HG03095 (cell line): Measurements from ENCODE around the gene CAND2.
A peak's percentile ranks its signal among the peaks of the same experiment; 100 is the strongest.
"Not testable (repeated sequence)": the region's sequence is repeated elsewhere in the genome, so short reads cannot be mapped to it uniquely, and the experiment has no call there.

Experiments
- ATAC-seq: cut with Tn5 transposase; IDR thresholded peaks from one replicate; pipeline ENCODE4 v1.9.1; 2021; ENCODE audit warnings: moderate library complexity; ENCODE audit not compliant: unreplicated experiment

The CAND2 gene

DNA sequence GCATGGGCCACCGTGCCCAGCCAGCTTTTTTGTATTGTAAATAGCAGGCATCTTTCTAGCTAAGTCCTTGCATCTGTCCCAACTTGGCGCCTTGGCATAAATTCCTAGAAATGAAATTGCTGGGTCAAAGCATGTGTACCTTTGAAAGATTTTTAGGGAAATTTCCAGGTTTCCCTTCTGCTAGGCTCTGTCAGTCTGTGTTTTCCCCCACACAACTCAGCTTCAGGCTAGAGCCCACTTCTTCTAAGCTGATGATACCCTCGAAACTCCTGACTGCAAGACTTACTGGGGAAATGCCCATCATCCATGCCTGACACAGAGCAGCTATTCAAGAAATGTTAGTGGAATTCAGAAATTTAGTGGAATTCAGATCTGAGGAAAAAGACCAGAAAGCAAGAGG is 55.7 kb downstream of the CAND2 start:
- no peak for ATAC-seq

DNA sequence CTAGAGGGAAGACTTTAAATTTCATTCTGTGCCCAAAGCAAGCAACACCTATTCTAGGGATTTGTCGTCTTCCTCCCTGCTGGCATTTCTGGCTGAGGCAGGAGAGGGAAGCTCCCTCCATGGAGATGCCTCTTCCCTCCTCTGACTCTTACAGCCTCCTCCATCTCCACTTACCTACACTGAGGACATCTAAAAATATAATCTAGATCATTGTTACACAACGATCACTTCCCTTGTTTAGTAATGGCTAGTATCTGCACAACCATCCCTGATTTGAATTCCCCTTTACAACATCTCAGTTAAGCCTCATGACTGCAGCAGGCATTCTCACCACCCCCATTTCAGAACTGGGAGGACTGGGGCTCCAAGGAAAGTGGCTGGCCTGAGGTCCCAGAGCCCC is 57.4 kb downstream of the CAND2 start:
- not testable (repeated sequence) for ATAC-seq

DNA sequence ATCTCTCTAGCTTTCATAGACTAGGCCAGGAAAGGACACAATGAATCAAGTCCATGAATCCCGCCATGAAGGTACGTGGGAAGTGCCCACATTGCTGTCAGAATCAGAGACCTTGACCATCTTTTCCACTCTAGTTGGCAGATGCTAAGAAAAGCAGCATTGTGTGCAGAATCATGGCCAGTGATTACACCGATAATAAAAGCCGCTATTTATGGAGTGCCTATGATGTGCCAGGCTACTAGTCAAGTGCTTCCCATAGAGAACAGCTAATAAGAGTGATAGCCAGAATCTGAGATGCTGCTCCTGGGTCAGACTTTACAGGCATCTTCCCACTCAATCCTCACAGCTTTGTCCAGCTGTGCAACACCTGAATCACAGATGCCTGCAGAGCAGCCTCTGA is 58.1 kb downstream of the CAND2 start:
- no peak for ATAC-seq

DNA sequence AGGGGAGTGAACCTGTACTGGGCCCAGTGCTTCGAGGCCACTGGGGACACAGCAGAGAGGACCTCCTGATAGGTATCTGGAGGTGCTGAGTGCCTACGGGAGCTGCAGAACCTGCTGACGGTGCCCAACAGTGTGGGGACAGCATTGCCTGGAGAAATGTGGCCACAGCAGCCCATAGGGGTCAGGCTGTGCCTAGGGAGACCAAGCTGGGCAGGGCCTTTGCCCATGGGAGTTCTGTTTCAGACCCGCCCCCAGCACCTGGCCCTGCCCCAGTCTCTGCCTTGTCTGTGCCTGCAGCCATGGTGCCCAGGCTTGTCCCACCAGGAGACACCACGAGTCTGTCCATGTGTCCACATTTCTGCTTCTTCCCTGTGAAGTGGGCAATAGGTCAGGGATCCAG is 60.1 kb downstream of the CAND2 start:
- no peak for ATAC-seq

DNA sequence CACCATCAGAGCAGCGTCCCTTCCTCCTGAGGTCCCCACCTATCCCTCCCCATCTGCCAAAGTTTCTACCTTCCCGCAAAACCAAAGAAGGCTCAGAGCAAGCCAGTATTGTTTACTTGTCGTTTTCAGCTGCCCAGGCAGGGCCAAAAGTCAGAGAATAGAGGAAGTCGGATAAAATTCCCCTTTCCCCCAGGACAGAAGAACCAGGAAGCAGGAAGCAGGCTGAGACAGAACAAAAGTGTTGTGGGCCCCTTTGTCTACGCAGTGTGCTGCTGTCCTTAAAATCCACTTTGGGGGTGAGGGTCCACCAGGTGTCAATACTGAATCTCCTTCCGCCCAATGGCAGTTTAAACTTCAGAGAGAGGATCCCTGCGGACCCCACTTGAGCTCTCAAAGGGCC is 63.4 kb downstream of the CAND2 start:
- ATAC-seq: no peak

DNA sequence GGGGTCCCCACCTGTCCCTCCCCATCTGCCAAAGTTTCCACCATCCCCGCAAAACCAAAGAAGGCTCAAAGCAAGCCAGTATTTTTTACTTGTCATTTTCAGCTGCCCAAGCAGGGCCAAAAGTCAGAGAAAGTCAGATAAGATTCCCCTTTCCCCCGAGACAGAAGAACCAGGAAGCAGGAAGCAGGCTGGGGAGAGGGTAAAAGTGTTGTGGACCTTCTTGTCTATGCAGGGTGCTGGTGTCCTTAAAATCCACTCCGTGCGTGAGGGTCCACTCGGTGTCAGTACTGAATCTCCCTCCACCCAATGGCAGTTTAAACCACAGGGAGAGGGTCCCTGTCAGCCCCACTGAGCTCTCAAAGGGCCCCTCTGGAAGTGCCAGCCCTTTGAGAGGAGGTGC is 65.1 kb downstream of the CAND2 start:
- ATAC-seq: no peak

DNA sequence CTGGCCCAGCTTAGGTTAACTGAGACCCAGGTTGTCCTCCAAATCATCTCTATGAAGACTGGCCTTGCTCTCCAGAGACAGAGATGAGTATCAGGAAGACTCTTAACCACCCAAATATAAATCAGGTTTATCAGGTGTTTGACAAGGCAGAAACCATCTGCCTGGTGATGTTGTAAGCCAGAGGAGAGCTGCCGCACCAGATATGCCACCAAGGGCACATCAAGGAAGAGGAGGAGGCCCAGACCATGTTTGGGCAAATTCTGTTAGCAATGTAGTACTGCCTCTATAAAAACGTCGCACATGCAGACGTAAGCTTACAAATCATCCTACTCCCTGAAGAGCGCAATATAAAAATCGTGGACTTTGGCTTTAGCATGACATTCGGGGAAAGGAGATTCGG is 65.9 kb downstream of the CAND2 start:
- ATAC-seq: no peak

DNA sequence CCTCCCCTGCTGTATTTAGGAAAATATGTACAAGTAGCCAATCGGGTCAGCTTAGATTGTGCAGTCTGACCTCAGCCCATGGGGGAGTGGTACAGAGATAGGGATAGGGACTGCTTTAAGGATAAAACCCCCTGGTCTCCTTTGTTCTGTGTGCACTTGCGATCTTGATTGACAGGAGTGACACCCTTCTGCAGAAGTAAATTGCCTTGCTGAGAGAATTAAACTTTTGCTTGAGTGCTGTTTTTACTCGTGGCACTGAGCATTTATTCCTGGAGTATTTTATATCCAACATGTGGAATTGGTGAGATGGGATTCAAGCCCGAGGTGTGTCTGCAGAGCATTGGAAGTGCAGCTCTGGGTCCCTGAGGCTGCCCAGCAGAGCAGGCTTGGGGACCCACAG is 68.8 kb downstream of the CAND2 start:
- ATAC-seq: no peak

DNA sequence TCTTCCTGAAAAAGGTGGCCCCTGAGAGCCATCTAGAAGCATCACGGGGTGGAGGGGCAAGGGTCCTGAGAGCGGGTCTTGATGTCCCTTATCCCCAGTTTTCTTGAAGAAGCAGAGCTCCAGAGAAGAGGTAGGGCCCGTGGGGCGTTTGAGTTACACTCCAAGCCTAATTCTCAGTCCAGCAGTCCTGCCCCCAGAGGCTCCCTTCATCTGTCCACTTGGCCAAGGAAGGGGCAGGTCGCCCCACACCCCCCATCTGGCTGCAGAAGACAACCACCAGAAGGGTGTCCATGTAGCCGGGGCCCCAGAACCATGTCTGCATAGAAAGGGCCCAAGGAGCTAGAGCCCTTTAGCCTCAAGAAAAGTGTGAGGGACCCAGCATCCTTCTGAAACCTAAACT is 70.4 kb downstream of the CAND2 start:
- no peak for ATAC-seq

DNA sequence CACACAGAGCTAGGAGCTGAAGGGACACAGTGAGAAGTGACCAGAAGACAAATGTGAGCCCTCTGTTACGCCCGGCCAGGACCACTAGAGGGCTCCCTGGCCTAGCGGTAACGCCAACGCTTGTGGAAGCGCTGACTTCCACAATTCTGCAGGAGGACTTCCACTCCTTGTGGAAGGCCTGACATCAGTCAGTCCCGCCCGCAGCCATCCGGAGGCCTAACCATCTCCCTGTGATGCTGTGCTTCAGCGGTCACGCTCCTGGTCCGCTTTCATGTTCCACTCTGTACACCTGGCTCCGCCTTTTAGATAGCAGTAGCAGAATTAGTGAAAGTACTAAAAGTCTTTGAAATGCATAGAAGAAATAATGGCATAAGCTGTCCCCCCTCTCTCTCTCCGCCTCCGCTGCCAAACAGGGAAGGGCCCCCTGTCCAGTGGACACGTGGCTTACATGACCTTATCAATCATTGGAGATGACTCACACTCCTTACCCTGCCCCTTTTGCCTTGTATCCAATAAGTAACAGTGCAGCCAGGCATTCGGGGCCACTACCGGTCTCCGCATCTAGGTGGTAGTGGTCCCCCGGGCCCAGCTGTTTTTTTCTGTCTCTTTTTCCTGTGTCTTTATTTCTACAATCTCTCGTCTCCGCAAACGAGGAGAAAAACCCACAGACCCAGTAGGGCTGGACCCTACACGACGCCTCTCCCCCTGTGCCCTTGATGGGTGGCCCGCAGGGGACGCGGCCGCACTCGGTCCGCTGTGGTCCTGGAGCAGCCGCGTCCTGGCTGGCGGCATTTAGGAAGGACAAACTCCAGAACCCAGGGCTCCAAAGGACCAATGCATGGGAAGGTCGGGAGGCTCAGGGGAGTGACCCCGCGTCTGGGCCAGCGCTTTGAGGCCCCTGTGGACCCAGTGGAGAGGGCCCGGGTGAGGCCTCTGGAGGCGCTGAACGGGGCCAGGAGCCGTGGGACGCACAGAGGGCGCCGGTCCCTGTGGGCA is 71.9 kb downstream of the CAND2 start:
- ATAC-seq: peak; percentile 45

DNA sequence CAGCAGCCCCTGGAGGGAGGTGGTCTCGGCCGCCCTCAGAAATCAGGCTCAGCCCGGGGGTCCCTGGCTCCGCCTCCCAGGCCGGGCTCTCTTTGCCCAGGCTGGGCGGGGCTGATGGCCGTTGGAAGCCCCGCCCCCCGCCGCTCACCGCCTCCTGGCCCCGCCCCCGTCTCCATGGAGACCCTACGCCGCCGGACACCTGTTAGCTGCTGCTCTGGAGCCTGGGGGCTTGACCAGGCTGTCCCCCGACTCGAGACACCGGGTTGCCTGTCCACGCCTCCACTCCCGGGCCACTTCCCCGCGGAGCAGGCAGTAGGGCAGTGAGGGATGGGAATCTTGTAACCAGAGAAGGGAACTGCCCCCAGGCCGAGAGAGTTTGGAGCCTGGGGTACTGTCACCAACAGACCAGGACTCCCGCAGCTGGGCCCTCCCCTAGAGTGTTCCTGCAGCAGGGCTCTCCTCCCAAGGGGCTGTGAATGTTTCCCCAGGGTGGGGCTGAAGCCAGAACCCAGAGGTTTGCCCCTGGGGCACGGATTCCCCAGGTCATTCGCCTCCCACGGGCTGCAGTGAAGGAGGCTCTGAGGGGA is 72.6 kb downstream of the CAND2 start:
- ATAC-seq: peak; percentile 66

DNA sequence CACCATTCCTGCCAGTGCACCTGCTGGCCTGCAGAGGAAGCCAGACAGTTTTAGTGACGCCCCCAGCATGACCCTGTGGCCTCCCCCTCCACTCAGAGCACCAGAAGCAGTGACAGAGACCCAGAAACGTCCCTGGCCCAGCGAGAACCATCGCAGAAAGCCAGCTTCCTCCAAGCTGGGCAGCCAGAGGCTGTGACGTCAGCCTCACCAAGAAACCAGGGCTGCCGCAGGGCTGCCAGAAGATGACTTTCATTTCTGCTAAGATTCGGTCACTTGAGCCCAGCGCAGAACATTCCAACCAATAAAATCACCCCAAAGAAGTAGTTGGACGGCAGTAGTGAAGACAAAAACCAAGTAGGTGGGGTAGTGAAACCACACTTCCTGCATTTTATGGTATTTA is 74.5 kb downstream of the CAND2 start:
- ATAC-seq: peak; percentile 47

DNA sequence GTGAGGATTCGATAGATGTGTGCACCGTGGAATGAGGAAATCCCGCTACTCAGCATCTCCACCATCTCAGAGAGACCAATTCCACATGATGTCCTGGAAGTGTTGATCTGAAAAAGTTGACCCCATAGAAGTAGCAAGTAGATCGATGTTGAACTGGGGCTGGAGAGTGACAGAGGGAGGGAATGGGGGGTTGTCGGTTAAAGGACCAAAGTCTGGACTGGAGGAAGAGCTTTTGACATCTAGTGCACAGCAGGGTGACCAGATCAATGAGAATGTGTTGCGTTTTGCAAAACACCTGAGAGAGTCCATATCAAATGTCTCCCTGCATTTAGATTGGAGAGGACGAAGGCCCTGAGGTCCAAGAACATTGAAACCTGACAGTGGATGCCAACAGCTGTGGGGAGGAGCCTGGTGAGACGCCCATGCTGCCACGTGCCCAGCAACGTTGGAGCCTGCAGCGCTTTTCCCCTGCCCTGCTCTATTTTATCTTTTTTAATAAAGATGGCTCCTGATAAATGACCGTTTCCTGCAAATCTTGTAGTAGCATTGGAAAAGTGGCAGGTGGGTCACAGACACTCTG is 75.0 kb downstream of the CAND2 start:
- no peak for ATAC-seq

DNA sequence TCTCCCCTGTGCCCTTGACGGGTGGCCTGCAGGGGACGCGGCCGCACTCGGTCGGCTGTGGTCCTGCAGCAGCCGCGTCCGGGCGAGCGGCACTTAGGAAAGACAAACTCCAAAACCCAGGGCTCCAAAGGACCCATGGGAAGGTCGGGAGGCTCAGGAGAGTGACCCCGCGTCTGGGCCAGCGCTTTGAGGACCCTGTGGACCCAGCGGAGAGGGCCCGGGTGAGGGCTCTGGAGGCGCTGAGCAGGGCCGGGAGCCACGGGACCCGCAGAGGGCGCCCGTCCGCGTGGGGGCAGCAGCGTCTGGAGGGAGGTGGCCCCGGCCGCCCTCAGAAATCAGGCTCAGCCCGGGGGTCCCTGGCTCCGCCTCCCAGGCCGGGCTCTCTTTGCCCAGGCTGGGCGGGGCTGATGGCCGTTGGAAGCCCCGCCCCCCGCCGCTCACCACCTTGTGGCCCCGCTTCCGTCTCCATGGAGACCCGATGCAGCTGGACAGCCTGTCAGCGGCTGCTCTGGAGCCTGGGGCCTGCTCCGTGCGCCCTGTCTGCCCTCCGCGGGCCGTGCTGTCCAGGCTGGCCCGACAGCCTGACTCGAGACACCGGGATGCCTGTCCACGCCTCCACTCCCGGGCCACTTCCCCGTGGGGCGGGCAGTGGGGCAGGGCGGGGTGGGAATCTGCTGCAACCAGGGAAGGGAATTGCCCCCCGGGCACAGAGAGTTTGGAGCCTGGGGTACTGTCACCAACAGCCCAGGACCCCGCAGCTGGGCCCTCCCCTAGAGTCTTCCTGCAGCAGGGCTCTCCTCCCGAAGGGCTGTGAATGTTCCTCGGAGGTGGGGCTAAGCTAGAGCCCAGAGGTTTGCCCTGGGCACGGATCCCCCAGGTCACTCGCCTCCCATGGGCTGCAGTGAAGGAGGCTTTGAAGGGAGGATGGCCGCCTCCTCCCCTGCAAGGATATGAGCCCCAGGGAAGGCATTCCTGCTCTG is 79.7 kb downstream of the CAND2 start:
- ATAC-seq: no peak

DNA sequence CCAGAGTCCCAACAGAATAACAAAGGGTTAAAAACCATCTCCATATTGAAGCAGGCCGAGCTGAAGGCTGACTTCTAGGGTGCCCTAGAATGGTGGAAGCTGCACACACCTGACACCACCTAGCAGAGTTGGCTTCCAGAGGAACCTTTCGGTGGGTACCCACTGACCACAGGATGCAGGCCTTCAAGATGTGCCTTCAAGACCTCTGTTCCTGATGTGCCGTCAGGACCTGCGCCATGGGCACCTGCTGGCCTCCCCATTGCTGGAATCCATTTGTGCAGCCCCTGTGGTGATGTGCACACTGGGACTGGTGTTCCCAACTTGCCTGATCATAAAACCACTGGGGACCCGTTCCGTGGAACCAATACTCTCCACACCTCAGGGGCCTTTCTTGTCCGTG is 80.6 kb downstream of the CAND2 start:
- ATAC-seq: no peak

DNA sequence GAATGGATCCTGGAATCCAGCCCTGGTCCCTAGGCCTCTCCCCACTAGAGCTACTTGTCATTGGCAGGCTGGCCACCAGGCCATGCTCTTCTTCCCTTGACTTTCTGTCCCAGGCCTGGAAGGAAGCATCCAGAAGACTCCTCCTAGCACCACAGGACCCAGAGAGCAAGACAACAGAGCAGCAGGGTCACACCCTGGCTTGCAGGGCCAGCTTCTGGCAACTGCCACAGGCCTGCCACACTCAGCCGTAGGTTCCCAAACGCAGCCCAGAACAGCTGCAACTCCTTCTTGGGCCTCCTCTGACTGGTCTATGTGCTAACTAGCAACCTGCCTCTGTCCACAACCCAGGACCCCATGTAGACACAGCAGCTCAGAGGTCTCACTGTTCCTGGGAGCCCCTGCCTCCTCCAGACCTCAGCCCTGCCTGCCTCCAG is 81.7 kb downstream of the CAND2 start:
- ATAC-seq: no peak

DNA sequence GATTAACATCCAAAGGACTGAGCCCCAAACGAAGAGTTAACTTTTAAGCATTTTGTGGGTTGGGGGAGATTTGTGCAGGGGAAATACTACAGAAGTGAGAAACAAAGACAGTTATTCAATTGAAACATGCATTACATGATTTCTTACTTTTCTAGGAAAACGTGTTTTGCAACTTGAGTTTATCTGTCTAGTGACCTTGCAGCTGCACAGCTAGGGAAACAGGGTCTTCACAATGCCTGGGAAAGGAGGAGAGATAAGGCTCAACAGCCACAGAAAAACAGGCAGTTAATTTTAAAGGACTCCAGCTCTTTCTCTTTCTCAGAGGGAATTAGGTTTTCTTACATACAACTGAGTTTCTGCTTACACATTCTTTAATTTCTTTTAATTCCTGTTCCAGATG is 82.3 kb downstream of the CAND2 start:
- not testable (repeated sequence) for ATAC-seq

DNA sequence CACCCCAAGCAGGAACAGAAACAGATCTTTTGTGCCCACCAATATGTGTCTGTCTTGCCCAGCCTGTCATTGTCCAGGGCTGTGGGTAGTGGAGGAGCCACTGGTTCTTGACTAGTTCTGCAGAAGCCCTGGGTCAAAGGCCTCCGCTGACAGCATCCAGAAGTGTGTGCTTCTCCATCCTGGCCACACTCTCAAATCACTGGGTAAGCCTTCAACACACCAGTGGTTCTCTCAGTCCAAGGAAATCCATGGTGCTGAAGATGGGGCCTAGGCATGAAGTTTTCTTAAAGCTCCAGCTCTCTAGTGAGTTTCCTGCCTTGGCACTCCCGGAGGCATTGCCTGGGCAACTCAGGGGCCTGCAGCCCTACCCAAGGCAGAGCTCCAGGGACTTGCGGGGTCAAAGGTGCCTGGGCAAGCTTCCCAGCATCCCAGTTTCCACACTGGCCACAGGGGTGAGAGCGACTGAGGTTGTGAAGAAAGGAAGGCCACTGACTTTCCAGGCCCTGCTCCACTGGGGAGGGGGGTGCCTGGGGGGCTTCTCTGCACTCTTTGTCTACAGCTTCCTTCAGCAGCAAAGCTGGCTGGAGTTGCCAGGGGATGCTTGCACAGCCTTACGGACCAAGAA is 82.8 kb downstream of the CAND2 start:
- ATAC-seq: no peak

DNA sequence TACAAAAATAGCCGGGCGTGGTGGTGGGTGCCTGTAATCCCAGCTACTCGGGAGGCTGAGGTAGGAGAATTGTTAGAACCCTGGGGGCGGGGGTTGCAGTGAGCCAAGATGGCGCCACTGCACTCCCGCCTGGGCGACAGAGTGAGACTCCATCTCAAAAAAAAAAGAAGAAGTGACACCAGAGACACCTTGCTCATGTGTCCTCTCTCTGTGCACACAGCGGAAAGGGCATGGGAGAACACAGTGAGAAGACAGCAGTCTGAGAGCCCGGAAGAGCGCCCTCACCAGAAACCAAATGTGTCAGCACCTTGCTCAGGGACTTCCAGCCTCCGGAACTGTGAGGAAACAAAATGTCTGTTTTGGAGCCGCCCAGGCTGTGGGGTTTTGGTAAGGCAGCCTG is 85.4 kb downstream of the CAND2 start:
- ATAC-seq: peak; percentile 50
